ENCODE data around the gene CHMP4B.

Gene CHMP4B

GRCh38 chr20:33822423-33822822 lies 11.3 kb downstream of the CHMP4B start:
- no peak for DNase-seq

- no peak for DNase-seq
Measured at GRCh38 chr20:33822991-33823390, 11.8 kb downstream of the CHMP4B start.

DNA sequence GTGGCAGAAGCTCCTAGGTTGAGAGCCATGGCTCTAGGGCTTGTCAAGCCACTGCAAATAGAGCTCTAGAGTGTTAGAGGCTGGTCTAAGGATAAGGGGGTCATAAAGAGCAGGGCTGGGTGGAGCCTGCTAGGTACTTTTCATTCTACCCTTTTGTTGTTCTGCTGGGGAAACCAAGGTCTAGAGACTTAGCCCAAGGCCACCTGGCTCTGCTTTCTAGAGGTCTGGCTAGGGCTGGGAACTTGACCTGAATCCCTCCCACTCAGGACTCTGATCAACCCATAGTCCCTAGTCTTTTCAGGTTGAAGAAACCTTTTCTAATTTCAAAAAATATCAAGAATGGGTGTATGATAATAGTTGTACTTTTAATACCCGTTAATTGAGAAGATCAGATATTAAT lies 13.7 kb downstream of the CHMP4B start:
- DNase-seq, result no peak

- no peak for DNase-seq
Measured at GRCh38 chr20:33825340-33826269, 14.5 kb downstream of the CHMP4B start.

GRCh38 chr20:33826270-33826897 lies 15.2 kb downstream of the CHMP4B start:
- DNase-seq, result peak; percentile 37

GRCh38 chr20:33827109-33827508 lies 16.0 kb downstream of the CHMP4B start:
- no peak for DNase-seq

DNA sequence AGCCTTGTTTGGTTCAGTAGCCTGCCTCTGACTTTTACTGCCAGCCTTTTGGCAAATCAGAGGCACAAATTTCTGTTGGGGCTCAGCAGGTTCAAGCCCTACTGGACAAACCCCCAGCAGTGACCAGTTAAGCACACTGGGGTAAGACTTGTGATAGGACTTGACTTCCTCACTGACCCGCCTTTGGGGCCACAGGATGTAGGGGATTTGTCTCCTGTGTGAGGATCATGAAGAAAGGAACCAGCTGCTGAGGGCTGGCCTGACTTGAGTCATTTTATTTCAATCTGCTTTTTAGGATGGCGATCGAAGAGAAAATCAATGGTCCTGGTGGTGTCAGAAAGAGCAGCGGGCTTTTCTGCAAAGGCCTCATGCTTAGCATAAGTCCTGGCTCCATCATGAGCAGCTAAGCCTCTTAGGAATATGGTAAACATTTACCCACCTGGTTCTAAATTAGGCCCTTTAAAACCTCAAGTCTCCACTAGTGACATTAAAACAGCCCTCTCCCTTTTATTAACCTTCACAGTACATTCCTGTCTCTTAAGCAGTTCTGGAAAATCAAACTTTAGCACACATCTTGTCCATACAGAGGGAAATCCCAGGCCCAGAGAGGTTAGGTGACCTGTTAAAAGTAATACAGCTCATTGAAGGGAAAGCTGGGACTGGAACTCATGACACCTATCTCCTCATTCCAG lies 16.6 kb downstream of the CHMP4B start:
- peak; percentile 71 for DNase-seq

GRCh38 chr20:33828326-33828844 lies 17.2 kb downstream of the CHMP4B start:
- DNase-seq, result no peak

DNA sequence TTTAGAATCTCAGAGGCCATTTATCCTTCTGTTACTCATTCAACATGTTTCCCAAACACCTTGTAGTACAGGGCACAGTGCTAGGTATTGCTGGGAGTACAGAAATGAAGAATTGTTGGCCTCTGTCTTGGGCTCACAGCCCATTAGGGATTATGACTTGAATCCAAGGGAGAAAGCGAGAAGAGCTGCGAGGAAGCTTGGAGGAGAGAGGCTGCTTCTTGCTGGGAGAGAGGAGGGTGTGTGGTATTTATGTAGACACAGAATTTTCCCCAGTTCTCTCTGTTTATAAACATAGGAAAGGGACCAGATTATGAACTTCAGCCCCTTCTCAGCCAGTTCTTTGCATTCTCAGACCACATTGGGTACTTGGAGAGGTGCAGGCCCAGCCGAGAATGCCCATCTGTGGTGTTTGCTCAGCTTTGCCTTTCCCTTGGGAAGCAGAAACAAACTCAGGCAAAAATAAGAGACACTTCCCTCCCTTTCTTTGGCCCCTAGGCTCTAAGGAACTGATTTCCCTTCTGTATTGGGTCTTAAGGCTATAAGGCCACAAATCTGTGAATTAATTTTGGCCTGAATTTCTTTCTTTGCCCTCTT lies 17.9 kb downstream of the CHMP4B start:
- no peak for DNase-seq

- DNase-seq, result no peak
Measured at GRCh38 chr20:33829636-33830035, 18.5 kb downstream of the CHMP4B start.

DNA sequence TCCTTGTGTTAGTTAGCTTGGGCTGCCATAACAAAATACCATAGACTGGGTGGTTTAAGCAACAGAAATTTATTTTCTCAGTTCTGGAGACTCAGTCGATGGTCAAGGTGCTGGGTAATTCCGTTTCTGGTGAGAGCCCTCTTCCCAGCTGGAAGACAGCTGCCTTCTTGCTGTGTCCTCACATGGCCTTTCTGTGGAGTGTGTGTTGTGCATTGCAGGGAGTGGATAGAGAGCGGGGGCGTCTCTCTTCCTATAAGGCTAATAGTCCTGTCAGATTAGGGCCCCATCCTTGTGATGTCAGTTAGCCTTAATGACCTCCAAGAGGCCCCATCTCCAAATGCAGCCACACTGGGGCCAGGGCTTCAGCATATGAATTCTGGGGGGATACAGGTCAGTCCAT lies 19.2 kb downstream of the CHMP4B start:
- DNase-seq, result no peak

- no peak for DNase-seq
Measured at GRCh38 chr20:33832103-33832804, 21.1 kb downstream of the CHMP4B start.

- no peak for DNase-seq
Measured at GRCh38 chr20:33833333-33833732, 22.2 kb downstream of the CHMP4B start.

GRCh38 chr20:33835615-33836172 lies 24.5 kb downstream of the CHMP4B start:
- no peak for DNase-seq

GRCh38 chr20:33836277-33836676 lies 25.1 kb downstream of the CHMP4B start:
- no peak for DNase-seq

- DNase-seq, result no peak
Measured at GRCh38 chr20:33837096-33837830, 26.1 kb downstream of the CHMP4B start.

GRCh38 chr20:33838035-33838864 lies 27.1 kb downstream of the CHMP4B start:
- DNase-seq, result no peak

GRCh38 chr20:33839591-33839990 lies 28.4 kb downstream of the CHMP4B start:
- DNase-seq, result no peak

DNA sequence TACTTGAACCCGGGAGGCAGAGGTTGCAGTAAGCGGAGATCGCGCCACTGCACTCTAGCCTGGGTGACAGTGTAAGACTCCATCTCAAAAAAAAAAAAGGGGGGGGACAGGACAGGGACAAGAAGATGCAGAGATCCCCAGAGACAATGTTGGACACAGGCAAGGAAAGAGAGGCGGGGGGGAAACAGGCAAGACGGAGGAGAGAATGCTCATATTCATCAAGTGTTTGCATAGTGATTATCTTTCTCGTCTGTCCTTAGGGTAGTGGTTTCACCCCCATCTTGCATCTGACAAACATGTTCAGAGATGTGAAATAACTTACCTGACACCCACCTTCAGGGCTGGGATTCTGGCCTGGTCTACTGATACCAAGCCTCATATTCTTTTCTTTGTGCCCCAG lies 29.0 kb downstream of the CHMP4B start:
- no peak for DNase-seq

DNA sequence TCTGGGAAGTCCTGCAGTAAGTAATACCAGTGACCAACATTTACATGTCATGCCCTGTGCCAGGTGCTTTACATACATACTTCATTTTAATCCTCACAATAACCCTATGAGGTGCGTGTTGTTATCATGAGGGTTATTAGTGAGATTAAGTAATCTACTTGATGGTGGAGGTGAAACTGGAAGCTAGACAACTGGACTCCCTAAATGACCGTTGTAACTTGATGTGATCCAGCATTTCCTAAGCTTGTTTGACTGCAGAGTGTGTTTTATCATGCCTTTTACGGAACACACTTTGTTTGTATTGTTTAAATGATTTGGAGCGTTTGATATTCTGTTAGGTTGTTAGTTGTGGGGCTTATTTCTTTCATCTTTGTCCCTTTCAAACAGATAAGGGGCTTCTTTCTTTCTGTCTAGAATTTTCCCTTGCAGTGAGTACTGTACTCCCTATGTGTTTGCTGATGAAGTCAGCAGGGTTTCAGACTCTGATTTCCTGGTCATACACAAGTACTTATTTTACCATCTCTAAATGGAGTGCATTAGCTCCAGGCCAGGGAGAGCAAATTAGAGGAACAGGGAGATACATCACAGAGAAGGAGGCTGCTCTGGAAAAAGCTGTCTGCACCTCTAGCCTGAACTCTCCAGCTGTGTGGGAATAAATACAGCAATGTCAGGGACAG lies 29.7 kb downstream of the CHMP4B start:
- no peak for DNase-seq
